Upper lobe of left lung (tissue), 6 donors: ENCODE data around the gene EHD3. TPM values are rescaled to one million over a fixed set of nuclear protein-coding genes. Genes with fewer than 3 reads are reported as not detected.

Source experiments
- ATAC-seq, 2 donors: fragments of 200-7000 bp; cut with Tn5 transposase; one replicate each; pipeline ENCODE4 v1.9.1; 2022; ENCODE audit warnings: mild to moderate bottlenecking in 2 of 2, moderate library complexity in 2 of 2; ENCODE audit not compliant: low FRiP score in 2 of 2
- DNase-seq, 2 donors: peaks; one replicate each; pipeline ENCODE4 v3.0.0-alpha.2; 2019 to 2020
- H3K27ac ChIP-seq, 4 donors: fragments of 200-600 bp; sonication (generic); one replicate each; pipeline ENCODE4 v1.5.1; 2016 to 2019
- H3K27me3 ChIP-seq, 4 donors: fragments of 200-600 bp; sonication (generic); one replicate each; pipeline ENCODE4 v1.5.1; 2017 to 2019
- H3K36me3 ChIP-seq, 4 donors: fragments of 200-600 bp; sonication (generic); one replicate each; pipeline ENCODE4 v1.5.1; 2016 to 2019
- H3K4me1 ChIP-seq, 4 donors: fragments of 200-600 bp; sonication (generic); one replicate each; pipeline ENCODE4 v1.5.1; 2018 to 2019
- H3K4me3 ChIP-seq, 4 donors: fragments of 200-600 bp; sonication (generic); one replicate each; pipeline ENCODE4 v1.5.1; 2017 to 2019; ENCODE audit warnings: mild to moderate bottlenecking in 2 of 4, moderate library complexity in 1 of 4
- H3K9me3 ChIP-seq, 4 donors: fragments of 200-600 bp; sonication (generic); one replicate each; pipeline ENCODE4 v1.5.1; 2018 to 2019
- EP300 ChIP-seq, 4 donors: sonication (generic); formaldehyde crosslinking; IDR thresholded peaks; one replicate each; pipeline ENCODE4 v1.5.1; 2017; ENCODE audit warnings: antibody characterized with exemption in 4 of 4, control low read depth in 2 of 4
- POLR2A ChIP-seq, 4 donors: fragments of 450-650 bp; IDR thresholded peaks; one replicate each; pipeline ENCODE4 v1.5.1; 2016 to 2017; ENCODE audit warnings: antibody characterized with exemption in 4 of 4, mild to moderate bottlenecking in 2 of 4
- POLR2AphosphoS5 ChIP-seq, 2 donors: sonication (generic); formaldehyde crosslinking; IDR thresholded peaks; one replicate each; pipeline ENCODE4 v1.5.1; 2017; ENCODE audit warnings: antibody characterized with exemption in 2 of 2
- WGBS, 2 donors: methylation state at CpG; one replicate each; pipeline ENCODE4 v1.1.5; 2017 to 2018; 5-methylcytosine and 5-hydroxymethylcytosine counted together
- total RNA-seq, 6 donors: library from RNA; depleted of rRNA in 4 of 6; stranded (reverse); fragments of >200 nt in 4 of 6; gene quantifications; one replicate each; pipeline versions ENCODE4 v1.1.0 to v1.2.1, GENCODE V29; 2016 to 2021
- TF ChIP-seq, protein P1 (sequence below), 6 experiments: fragments of 450-650 bp in 4 of 6; fragments of 200-600 bp in 2 of 6; sonication (generic) in 2 of 6; IDR thresholded peaks; one replicate each; pipeline ENCODE4 v1.5.1; 2016 to 2019; ENCODE audit warnings: antibody characterized with exemption in 6 of 6
- donor health status: DM: no; HTN: no; CAD: no; lungs with moderate emphysema.
- donor health status: DM: no; HTN: yes; CAD: no; lungs with severe emphysema.

EHD3 gene
- total RNA-seq, 6 donors from 2014 or later: 3.7 to 12.5 (median 7.3) TPM

- TF ChIP-seq POLR2A (IDR thresholded peaks at IDR 0.05) (no peak), POLR2AphosphoS5 (IDR thresholded peaks at IDR 0.05) (no peak), EP300 (IDR thresholded peaks at IDR 0.05) (no peak)
- TF ChIP-seq, protein P1, sequence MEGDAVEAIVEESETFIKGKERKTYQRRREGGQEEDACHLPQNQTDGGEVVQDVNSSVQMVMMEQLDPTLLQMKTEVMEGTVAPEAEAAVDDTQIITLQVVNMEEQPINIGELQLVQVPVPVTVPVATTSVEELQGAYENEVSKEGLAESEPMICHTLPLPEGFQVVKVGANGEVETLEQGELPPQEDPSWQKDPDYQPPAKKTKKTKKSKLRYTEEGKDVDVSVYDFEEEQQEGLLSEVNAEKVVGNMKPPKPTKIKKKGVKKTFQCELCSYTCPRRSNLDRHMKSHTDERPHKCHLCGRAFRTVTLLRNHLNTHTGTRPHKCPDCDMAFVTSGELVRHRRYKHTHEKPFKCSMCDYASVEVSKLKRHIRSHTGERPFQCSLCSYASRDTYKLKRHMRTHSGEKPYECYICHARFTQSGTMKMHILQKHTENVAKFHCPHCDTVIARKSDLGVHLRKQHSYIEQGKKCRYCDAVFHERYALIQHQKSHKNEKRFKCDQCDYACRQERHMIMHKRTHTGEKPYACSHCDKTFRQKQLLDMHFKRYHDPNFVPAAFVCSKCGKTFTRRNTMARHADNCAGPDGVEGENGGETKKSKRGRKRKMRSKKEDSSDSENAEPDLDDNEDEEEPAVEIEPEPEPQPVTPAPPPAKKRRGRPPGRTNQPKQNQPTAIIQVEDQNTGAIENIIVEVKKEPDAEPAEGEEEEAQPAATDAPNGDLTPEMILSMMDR (IDR thresholded peaks at IDR 0.05): no peak
- H3K4me3 ChIP-seq: no peak overlapping the region
- WGBS, 2 donors: 74 to 77% methylated on average over 11 to 12 of the region's 13 CpGs
- no peaks in the 10 kb centered on the region for H3K27me3 ChIP-seq
- ATAC-seq (no peak), DNase-seq (no peak)
- no peaks in the 10 kb centered on the region for H3K9me3 ChIP-seq
- peaks cover 5 to 12% (median 7%) of the 10 kb centered on the region in 4 donors for H3K4me1 ChIP-seq
- H3K27ac ChIP-seq: peak overlapping the region in 3 of 4 donors; percentile 21 to 57 (median 42)
- peaks cover 0 to 16% (median 0%) of the 10 kb centered on the region in 4 donors for H3K36me3 ChIP-seq
Measured at GRCh38 chr2:31253356-31254131, 19.6 kb downstream of the EHD3 start.

DNA sequence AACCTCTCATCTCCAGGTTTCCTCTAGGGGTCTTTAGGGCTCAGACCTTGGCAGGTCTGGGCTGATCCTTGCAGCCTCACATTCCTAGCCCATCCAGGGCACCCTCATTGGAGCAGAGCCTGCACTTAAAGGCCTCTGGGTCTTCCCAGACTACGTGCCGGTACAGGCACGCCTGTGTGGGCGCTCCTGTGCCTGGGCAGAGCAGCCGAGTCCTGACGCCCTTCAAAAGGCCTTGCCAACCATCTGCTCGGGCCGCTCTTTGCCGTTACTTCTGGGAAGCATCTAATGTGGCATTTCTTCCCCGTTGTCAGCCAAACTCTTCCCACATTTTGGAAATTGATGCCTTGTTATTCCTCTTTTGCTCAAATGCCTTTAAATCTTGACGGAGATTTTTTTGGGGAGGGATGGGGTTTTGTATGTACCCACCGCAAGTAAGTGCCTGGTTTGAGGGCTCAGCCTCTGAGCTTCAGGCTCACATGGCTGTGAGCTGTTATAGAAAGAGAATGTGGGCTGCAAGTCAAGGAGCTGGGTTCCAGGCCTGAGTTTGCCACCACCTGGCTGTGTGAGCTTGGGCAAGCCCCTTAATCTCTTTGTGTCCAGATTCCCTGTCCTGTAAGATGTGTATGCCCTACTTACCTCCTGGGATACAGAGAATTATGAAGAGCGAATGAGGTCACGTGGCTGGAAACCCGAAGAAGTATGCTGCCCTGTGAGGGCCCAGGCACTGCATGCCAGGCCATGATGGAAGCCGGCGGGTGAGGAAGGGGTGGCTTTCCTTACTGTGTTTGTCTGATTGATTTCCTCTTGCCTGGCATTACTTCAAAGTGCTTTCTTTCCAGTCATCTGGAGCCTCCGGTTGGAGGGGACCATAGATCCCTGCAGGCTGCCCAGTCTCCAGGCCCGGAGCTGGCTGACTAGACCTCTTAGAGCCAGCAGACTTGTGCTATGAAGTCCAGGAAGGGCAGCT, 20.6 kb downstream of the EHD3 start:
- Histone ChIP-seq H3K27ac (no peak overlapping the region), H3K4me3 (no peak overlapping the region), H3K9me3 (no peaks in the 10 kb centered on the region), H3K27me3 (no peaks in the 10 kb centered on the region), H3K36me3 (peaks cover 0 to 6% (median 0%) of the 10 kb centered on the region in 4 donors), H3K4me1 (peaks cover 5 to 12% (median 7%) of the 10 kb centered on the region in 4 donors)
- DNase-seq (no peak), ATAC-seq (no peak)
- TF ChIP-seq POLR2AphosphoS5 (IDR thresholded peaks at IDR 0.05) (no peak), POLR2A (IDR thresholded peaks at IDR 0.05) (no peak), EP300 (IDR thresholded peaks at IDR 0.05) (no peak)
- TF ChIP-seq, protein P1 (IDR thresholded peaks at IDR 0.05): no peak
- 75 to 90% methylated on average over 19 of the region's 19 CpGs for WGBS, 2 donors

GRCh38 chr2:31255911-31256571, 22.1 kb downstream of the EHD3 start:
- ATAC-seq (no peak), DNase-seq (no peak)
- Histone ChIP-seq H3K27me3 (no peaks in the 10 kb centered on the region), H3K4me3 (no peak overlapping the region), H3K27ac (no peak overlapping the region), H3K4me1 (peaks cover 5 to 9% (median 7%) of the 10 kb centered on the region in 4 donors), H3K9me3 (no peaks in the 10 kb centered on the region), H3K36me3 (peaks cover 0 to 8% (median 1%) of the 10 kb centered on the region in 4 donors)
- WGBS, 2 donors: 90% methylated on average over 10 to 11 of the region's 11 CpGs
- TF ChIP-seq POLR2AphosphoS5 (IDR thresholded peaks at IDR 0.05) (no peak), POLR2A (IDR thresholded peaks at IDR 0.05) (no peak), EP300 (IDR thresholded peaks at IDR 0.05) (no peak)
- TF ChIP-seq, protein P1 (IDR thresholded peaks at IDR 0.05): no peak

DNA sequence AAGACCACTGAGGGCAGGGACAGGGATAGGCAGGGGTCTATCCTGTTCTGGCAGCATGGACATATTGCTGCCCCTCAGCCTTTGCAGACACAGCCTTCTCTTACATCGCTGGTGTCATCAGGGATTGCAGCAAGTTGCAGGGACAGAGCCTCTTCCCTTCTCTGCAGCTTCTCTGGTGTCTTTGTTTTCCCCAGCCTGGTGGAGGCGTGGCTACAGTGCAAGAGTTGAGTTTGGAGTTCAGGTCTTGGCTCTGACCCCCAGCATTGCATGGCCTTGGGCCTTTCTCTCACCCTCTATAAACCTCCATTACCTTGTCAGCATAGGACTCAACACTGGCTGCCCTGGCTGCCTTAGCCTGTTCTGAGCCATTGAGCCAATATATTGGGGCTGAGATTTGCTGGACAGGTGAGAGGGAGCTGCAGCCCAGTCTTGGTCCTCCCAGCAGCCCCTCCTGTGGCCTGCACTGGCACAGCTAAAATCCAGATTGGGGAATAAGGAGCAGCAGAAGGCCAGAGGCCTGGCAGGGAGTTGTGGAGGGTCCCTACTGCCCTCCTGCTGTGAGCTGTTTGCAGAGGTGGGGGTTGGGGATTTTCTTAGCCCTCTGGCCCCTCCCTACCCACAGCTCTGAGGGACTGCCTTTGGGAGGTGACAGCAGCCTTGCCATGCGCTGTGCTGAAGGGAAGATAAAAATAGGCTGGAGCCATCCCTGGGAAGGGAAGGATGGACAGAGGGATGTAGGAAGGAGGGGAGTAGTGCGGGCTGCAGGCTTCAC, 22.8 kb downstream of the EHD3 start:
- 75 to 88% methylated on average over 4 of the region's 4 CpGs for WGBS, 2 donors
- Histone ChIP-seq H3K27me3 (no peaks in the 10 kb centered on the region), H3K4me1 (peaks cover 5 to 9% (median 6%) of the 10 kb centered on the region in 4 donors), H3K9me3 (no peaks in the 10 kb centered on the region), H3K27ac (no peak overlapping the region), H3K36me3 (peaks cover 0 to 14% (median 3%) of the 10 kb centered on the region in 4 donors), H3K4me3 (no peak overlapping the region)
- no peak for TF ChIP-seq POLR2A (IDR thresholded peaks at IDR 0.05)
- no peak for TF ChIP-seq EP300 (IDR thresholded peaks at IDR 0.05)
- TF ChIP-seq, protein P1 (IDR thresholded peaks at IDR 0.05): no peak
- no peak for TF ChIP-seq POLR2AphosphoS5 (IDR thresholded peaks at IDR 0.05)
- no peak for DNase-seq
- ATAC-seq: no peak
